Mesenchymal stem cell (in vitro differentiated cells and primary cell): ENCODE data around the gene CA6.

Source experiments
- DNase-seq: peaks from one replicate; pipeline ENCODE4 v3.0.0-alpha.2; 2013
- H2AFZ ChIP-seq: one replicate; pipeline ENCODE4 v1.6.1; 2013; ENCODE audit warnings: low read depth, mild to moderate bottlenecking, control low read depth, inconsistent platforms, low read length, moderate library complexity
- H2AK5ac ChIP-seq: 2 replicates; pipeline ENCODE4 v1.6.1; 2013; ENCODE audit warnings: low read length, moderate library complexity, mild to moderate bottlenecking, inconsistent platforms; ENCODE audit not compliant: severe bottlenecking
- H2BK120ac ChIP-seq: one replicate; pipeline ENCODE4 v1.6.1; 2013; ENCODE audit warnings: low read depth, mild to moderate bottlenecking, inconsistent platforms, low read length, moderate library complexity
- H2BK12ac ChIP-seq, 2 experiments: one replicate each; pipeline ENCODE4 v1.6.1; 2013; ENCODE audit warnings: inconsistent platforms in 2 of 2, low read length in 2 of 2, mild to moderate bottlenecking in 2 of 2, moderate library complexity in 2 of 2, control low read depth in 1 of 2
- H2BK15ac ChIP-seq: one replicate; pipeline ENCODE4 v1.6.1; 2013; ENCODE audit warnings: mild to moderate bottlenecking, low read depth, inconsistent platforms; ENCODE audit not compliant: poor library complexity, severe bottlenecking
- H2BK5ac ChIP-seq: 2 replicates; pipeline ENCODE4 v1.6.1; 2013; ENCODE audit warnings: low read depth, mild to moderate bottlenecking, low read length, control low read depth, inconsistent platforms; ENCODE audit not compliant: poor library complexity, severe bottlenecking
- H3K14ac ChIP-seq, 2 experiments: one replicate each; pipeline ENCODE4 v1.6.1; 2013; ENCODE audit warnings: inconsistent platforms in 2 of 2, low read length in 2 of 2, control low read depth in 1 of 2, mild to moderate bottlenecking in 1 of 2, moderate library complexity in 1 of 2
- H3K18ac ChIP-seq, 2 experiments: one replicate each; pipeline ENCODE4 v1.6.1; 2013; ENCODE audit warnings: inconsistent platforms in 2 of 2, low read length in 2 of 2, control low read depth in 1 of 2, low read depth in 1 of 2, mild to moderate bottlenecking in 1 of 2
- H3K23ac ChIP-seq, 2 experiments: one replicate each; pipeline ENCODE4 v1.6.1; 2013; ENCODE audit warnings: inconsistent platforms in 2 of 2, low read length in 2 of 2, mild to moderate bottlenecking in 2 of 2, moderate library complexity in 2 of 2, control low read depth in 1 of 2
- H3K27ac ChIP-seq: 2 replicates; pipeline ENCODE4 v1.5.1; 2013; ENCODE audit warnings: mild to moderate bottlenecking, moderate library complexity, low read length, control low read depth, inconsistent platforms; ENCODE audit not compliant: poor library complexity, severe bottlenecking
- H3K27me3 ChIP-seq, 2 experiments: 2 replicates each; pipeline versions ENCODE4 v1.6.1 to v1.7.0; 2013; ENCODE audit warnings: low read length in 2 of 2, mild to moderate bottlenecking in 2 of 2, moderate library complexity in 2 of 2, control low read depth in 1 of 2, inconsistent platforms in 1 of 2; ENCODE audit not compliant: control insufficient read depth in 1 of 2, insufficient read depth in 1 of 2
- H3K36me3 ChIP-seq, 2 experiments: 2 replicates each; pipeline versions ENCODE4 v1.6.1 to v1.7.0; 2013; ENCODE audit warnings: low read length in 2 of 2, control low read depth in 1 of 2, inconsistent platforms in 1 of 2, low read depth in 1 of 2, mild to moderate bottlenecking in 1 of 2; ENCODE audit not compliant: insufficient read depth in 2 of 2, control insufficient read depth in 1 of 2
- H3K4ac ChIP-seq, 2 experiments: one replicate each; pipeline ENCODE4 v1.6.1; 2013; ENCODE audit warnings: inconsistent platforms in 2 of 2, low read length in 2 of 2, mild to moderate bottlenecking in 2 of 2, moderate library complexity in 2 of 2, control low read depth in 1 of 2, low read depth in 1 of 2
- H3K4me1 ChIP-seq: 2 replicates; pipeline ENCODE4 v1.6.1; 2013; ENCODE audit warnings: low read depth, low read length, control low read depth; ENCODE audit not compliant: control insufficient read depth, insufficient read depth
- H3K4me2 ChIP-seq: 2 replicates; pipeline ENCODE4 v1.6.1; 2013; ENCODE audit warnings: low read length, mild to moderate bottlenecking, inconsistent platforms; ENCODE audit not compliant: poor library complexity, severe bottlenecking
- H3K4me3 ChIP-seq, 2 experiments: 2 replicates each; pipeline versions ENCODE4 v1.5.1 to v1.7.0; 2013; ENCODE audit warnings: low read length in 2 of 2, mild to moderate bottlenecking in 2 of 2, control low read depth in 1 of 2, low read depth in 1 of 2; ENCODE audit not compliant: insufficient read depth in 1 of 2
- H3K79me1 ChIP-seq: replicated peaks from 2 replicates; pipeline ENCODE4 v1.6.1; 2013; ENCODE audit warnings: mild to moderate bottlenecking, control low read depth, low read length, inconsistent platforms; ENCODE audit not compliant: poor library complexity, severe bottlenecking
- H3K9ac ChIP-seq: 2 replicates; pipeline ENCODE4 v1.7.0; 2013; ENCODE audit warnings: mild to moderate bottlenecking, low read length, moderate library complexity
- H3K9me3 ChIP-seq: 2 replicates; pipeline ENCODE4 v1.7.0; 2013; ENCODE audit warnings: mild to moderate bottlenecking, low read length; ENCODE audit not compliant: control insufficient read depth
- H4K8ac ChIP-seq: one replicate; pipeline ENCODE4 v1.6.1; 2013; ENCODE audit warnings: inconsistent platforms, mild to moderate bottlenecking, low read length, moderate library complexity
- H4K91ac ChIP-seq: one replicate; pipeline ENCODE4 v1.6.1; 2013; ENCODE audit warnings: mild to moderate bottlenecking, low read length, inconsistent platforms
- WGBS: methylation state at CpG from one replicate; pipeline ENCODE4 v1.1.7; 2013; ENCODE audit warnings: mixed read lengths; 5-methylcytosine and 5-hydroxymethylcytosine counted together

CA6 gene

DNA sequence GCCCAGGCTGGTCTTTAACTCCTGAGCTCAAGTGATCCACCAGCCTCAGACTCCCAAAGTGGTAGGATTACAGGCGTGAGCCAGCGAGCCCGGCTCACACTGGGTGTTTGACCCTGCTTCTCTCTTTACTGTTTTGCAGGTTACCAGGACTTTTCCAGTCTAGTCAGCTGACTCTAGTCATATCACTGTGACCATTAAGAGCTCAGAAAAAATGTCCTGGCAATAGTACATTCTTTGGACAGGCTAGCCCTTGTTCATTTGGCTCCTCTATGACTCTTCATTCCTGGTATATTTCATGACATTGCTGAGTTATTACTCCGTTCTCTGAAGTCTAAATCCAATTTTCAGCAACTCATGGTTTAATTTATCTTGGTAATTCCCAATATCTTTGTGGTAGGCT lies 8.0 kb upstream of the CA6 start:
- no peak overlapping the region for H3K18ac ChIP-seq
- H2BK12ac ChIP-seq: no peak overlapping the region
- no peak overlapping the region for H3K4ac ChIP-seq
- H2BK15ac ChIP-seq: no peak overlapping the region
- H3K4me2 ChIP-seq: no peak overlapping the region
- no peak overlapping the region for H3K4me3 ChIP-seq
- H3K9ac ChIP-seq: no peak overlapping the region
- H2BK120ac ChIP-seq: no peak overlapping the region
- H2BK5ac ChIP-seq: no peak overlapping the region
- peaks cover 7% of the 10 kb centered on the region for H3K4me1 ChIP-seq
- H4K8ac ChIP-seq: no peak overlapping the region
- no peak overlapping the region for H3K27ac ChIP-seq
- no peak overlapping the region for H3K23ac ChIP-seq
- no peak overlapping the region for H3K14ac ChIP-seq
- DNase-seq: no peak
- H3K79me1 ChIP-seq: no peaks in the 10 kb centered on the region
- no peaks in the 10 kb centered on the region for H3K27me3 ChIP-seq
- no peak overlapping the region for H4K91ac ChIP-seq
- H3K36me3 ChIP-seq: no peaks in the 10 kb centered on the region
- H2AK5ac ChIP-seq: no peak overlapping the region
- no peak overlapping the region for H2AFZ ChIP-seq
- WGBS: 99% methylated on average over 3 of the region's 4 CpGs
- H3K9me3 ChIP-seq: no peaks in the 10 kb centered on the region

DNA sequence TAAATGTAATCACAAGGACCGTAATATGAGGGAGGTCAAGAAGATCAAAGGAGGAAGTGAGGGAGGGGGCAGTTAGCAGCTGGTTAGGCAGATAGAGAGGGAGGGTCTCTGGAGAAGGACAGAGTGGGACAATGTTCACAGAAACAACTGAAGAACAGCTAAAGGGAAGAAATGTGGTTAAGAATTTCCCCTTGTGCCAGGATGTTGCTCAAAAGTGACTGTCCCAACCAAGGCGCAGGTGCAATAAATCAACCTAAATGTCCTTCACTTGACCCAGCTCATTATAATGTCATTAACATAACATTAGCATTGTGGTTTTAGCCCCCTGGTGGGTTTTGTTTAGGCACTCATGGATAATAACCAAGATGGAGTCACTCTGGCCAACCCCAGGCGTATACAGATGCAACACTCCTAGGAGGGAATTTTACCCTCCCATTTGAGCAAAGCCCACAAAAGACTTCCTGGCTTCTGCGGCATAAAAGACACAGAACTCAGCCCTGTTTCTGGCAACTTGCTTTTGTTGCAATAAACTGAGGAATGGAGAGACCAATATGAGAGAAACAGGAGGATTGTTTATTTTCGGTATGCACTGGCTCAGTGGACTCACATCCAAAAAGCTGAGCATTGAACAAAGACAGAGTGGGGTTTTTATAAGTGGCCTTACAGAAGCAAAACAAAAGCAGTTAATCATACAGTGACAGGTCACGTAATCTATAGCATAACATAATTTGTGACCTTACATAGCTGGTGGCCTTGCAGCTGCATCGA lies 7.3 kb upstream of the CA6 start:
- Histone ChIP-seq H2BK12ac (no peak overlapping the region), H3K36me3 (no peaks in the 10 kb centered on the region), H3K9ac (no peak overlapping the region), H3K27ac (no peak overlapping the region), H3K4ac (no peak overlapping the region), H3K27me3 (no peaks in the 10 kb centered on the region), H3K79me1 (no peaks in the 10 kb centered on the region), H3K4me1 (peaks cover 11% of the 10 kb centered on the region), H3K9me3 (no peaks in the 10 kb centered on the region), H4K91ac (no peak overlapping the region), H2BK120ac (no peak overlapping the region), H2AK5ac (no peak overlapping the region), H3K14ac (no peak overlapping the region), H2BK5ac (no peak overlapping the region), H2AFZ (no peak overlapping the region), H2BK15ac (no peak overlapping the region), H3K4me3 (no peak overlapping the region), H3K23ac (no peak overlapping the region), H3K4me2 (no peak overlapping the region), H3K18ac (no peak overlapping the region), H4K8ac (no peak overlapping the region)
- WGBS: 86% methylated on average over 6 of the region's 7 CpGs
- no peak for DNase-seq

DNA sequence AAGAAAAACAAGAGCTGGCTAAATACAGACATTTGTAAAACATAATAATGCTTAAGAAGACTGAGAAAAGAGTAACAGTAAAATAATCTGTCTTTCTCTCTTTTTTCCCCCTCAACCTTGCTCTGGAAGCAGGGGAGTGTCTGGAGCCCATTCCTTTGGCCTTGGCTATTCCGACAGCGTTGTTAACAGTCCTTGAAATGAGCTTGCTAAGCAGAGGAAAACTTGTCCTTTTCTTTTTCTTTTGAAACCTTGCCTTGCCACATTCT lies 6.7 kb upstream of the CA6 start:
- H3K4me2 ChIP-seq: no peak overlapping the region
- no peaks in the 10 kb centered on the region for H3K79me1 ChIP-seq
- H3K9ac ChIP-seq: no peak overlapping the region
- no peaks in the 10 kb centered on the region for H3K36me3 ChIP-seq
- H2BK15ac ChIP-seq: no peak overlapping the region
- no peak overlapping the region for H2BK12ac ChIP-seq
- 100% methylated on average over 2 of the region's 2 CpGs for WGBS
- H3K18ac ChIP-seq: no peak overlapping the region
- H3K4me1 ChIP-seq: peaks cover 13% of the 10 kb centered on the region
- no peak overlapping the region for H2BK5ac ChIP-seq
- no peak overlapping the region for H3K23ac ChIP-seq
- H3K14ac ChIP-seq: no peak overlapping the region
- H2AK5ac ChIP-seq: no peak overlapping the region
- no peak overlapping the region for H3K27ac ChIP-seq
- no peaks in the 10 kb centered on the region for H3K9me3 ChIP-seq
- no peak overlapping the region for H3K4ac ChIP-seq
- no peaks in the 10 kb centered on the region for H3K27me3 ChIP-seq
- no peak overlapping the region for H2AFZ ChIP-seq
- no peak overlapping the region for H4K91ac ChIP-seq
- no peak overlapping the region for H3K4me3 ChIP-seq
- no peak overlapping the region for H2BK120ac ChIP-seq
- H4K8ac ChIP-seq: no peak overlapping the region
- DNase-seq: no peak

DNA sequence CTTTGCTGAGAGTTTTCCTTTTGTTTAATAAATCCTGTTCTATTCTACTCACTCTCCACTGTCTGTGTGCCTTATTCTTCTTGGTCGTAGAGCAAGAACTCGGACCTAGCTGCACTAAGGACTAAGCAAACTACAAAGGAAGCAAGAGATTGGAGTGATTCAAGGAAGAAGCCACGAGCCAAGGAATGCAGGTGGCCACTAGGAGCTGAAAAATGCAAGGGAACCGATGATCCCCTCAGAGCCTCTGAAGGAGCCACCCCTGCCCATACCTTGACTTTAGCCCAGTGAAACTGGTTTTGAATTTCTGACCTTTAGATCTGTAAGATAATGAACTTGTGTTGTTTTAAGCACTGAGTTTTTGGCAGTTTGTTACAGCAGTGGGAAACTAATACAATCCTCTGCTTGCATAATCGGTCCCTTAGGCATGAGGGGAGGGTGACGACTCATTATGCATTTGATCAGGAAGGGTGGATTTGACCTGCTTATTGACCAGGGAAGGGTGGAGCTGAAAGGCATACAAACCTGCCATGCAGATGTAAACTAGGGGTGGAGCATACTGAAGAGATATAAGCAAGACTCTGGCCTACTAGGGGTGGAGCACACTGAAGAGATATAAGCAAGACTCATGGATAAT lies 6.2 kb upstream of the CA6 start:
- Histone ChIP-seq H3K36me3 (no peaks in the 10 kb centered on the region), H3K4me1 (peaks cover 13% of the 10 kb centered on the region), H3K4me2 (no peak overlapping the region), H3K4me3 (no peak overlapping the region), H2BK15ac (no peak overlapping the region), H2BK12ac (no peak overlapping the region), H3K4ac (no peak overlapping the region), H2BK120ac (no peak overlapping the region), H3K23ac (no peak overlapping the region), H3K79me1 (no peaks in the 10 kb centered on the region), H2AFZ (no peak overlapping the region), H3K27me3 (no peaks in the 10 kb centered on the region), H2AK5ac (no peak overlapping the region), H3K27ac (no peak overlapping the region), H4K8ac (no peak overlapping the region), H2BK5ac (no peak overlapping the region), H3K9me3 (no peaks in the 10 kb centered on the region), H3K9ac (no peak overlapping the region), H4K91ac (no peak overlapping the region), H3K18ac (peak overlapping the region in 1 of 2 experiments; percentile 15), H3K14ac (no peak overlapping the region)
- peak; percentile 13 for DNase-seq
- WGBS: 72% methylated on average over 6 of the region's 6 CpGs
